ENCODE data around the gene GRID1.

The GRID1 gene

GRCh38 chr10:85788570-85788969 is 578.0 kb downstream of the GRID1 start:
- H3K27ac Mint-ChIP-seq: peak overlapping the region in 2 of 3 experiments; percentile 45 to 68
- TF ChIP-seq CTCF (IDR thresholded peaks at IDR 0.05; ENCODE audit: unreplicated experiment in 3 of 3): no peak
- H3K4me1 Mint-ChIP-seq: peaks cover 66% of the 10 kb centered on the region
- H3K9me3 Mint-ChIP-seq: no peaks in the 10 kb centered on the region
- no peaks in the 10 kb centered on the region for H3K36me3 Mint-ChIP-seq (ENCODE audit: low read depth)
- H3K27me3 Mint-ChIP-seq (ENCODE audit: low read depth): peaks cover 7% of the 10 kb centered on the region
- H3K4me3 Mint-ChIP-seq: no peak overlapping the region

- Mint-ChIP-seq H3K27ac (peak overlapping the region in 2 of 3 experiments; percentile 45 to 68), H3K9me3 (no peaks in the 10 kb centered on the region), H3K4me3 (no peak overlapping the region), H3K27me3 (ENCODE audit: low read depth) (peaks cover 7% of the 10 kb centered on the region), H3K4me1 (peaks cover 64% of the 10 kb centered on the region), H3K36me3 (ENCODE audit: low read depth) (no peaks in the 10 kb centered on the region)
- no peak for TF ChIP-seq CTCF (IDR thresholded peaks at IDR 0.05; ENCODE audit: unreplicated experiment in 3 of 3)
Observed at GRCh38 chr10:85787881-85788280, 578.7 kb downstream of the GRID1 start.

- no peaks in the 10 kb centered on the region for H3K36me3 Mint-ChIP-seq (ENCODE audit: low read depth)
- peaks cover 4% of the 10 kb centered on the region for H3K27me3 Mint-ChIP-seq (ENCODE audit: low read depth)
Observed at GRCh38 chr10:85787393-85787792, 579.2 kb downstream of the GRID1 start.

GRCh38 chr10:85786401-85786899 is 580.1 kb downstream of the GRID1 start:
- peaks cover 4% of the 10 kb centered on the region for H3K27me3 Mint-ChIP-seq (ENCODE audit: low read depth)
- H3K4me3 Mint-ChIP-seq: no peak overlapping the region
- TF ChIP-seq CTCF (IDR thresholded peaks at IDR 0.05; ENCODE audit: unreplicated experiment in 3 of 3): peak in 1 of 3 experiments; percentile 15
- no peak overlapping the region for H3K27ac Mint-ChIP-seq
- no peaks in the 10 kb centered on the region for H3K9me3 Mint-ChIP-seq
- H3K4me1 Mint-ChIP-seq: peaks cover 65% of the 10 kb centered on the region
- H3K36me3 Mint-ChIP-seq (ENCODE audit: low read depth): no peaks in the 10 kb centered on the region

More at GRCh38 chr10:85787393-85787792, 579.2 kb downstream of the GRID1 start:
- H3K9me3 Mint-ChIP-seq: no peaks in the 10 kb centered on the region
- H3K4me1 Mint-ChIP-seq: peaks cover 66% of the 10 kb centered on the region
- no peak overlapping the region for H3K4me3 Mint-ChIP-seq
- H3K27ac Mint-ChIP-seq: peak overlapping the region in 1 of 3 experiments; percentile 68
- TF ChIP-seq CTCF (IDR thresholded peaks at IDR 0.05; ENCODE audit: unreplicated experiment in 3 of 3): no peak

- Mint-ChIP-seq H3K27me3 (ENCODE audit: low read depth) (peaks cover 4% of the 10 kb centered on the region), H3K4me3 (no peak overlapping the region), H3K9me3 (no peaks in the 10 kb centered on the region), H3K4me1 (peaks cover 54% of the 10 kb centered on the region), H3K27ac (no peak overlapping the region), H3K36me3 (ENCODE audit: low read depth) (no peaks in the 10 kb centered on the region)
- TF ChIP-seq CTCF (IDR thresholded peaks at IDR 0.05; ENCODE audit: unreplicated experiment in 3 of 3): no peak
Observed at GRCh38 chr10:85784792-85785191, 581.8 kb downstream of the GRID1 start.

GRCh38 chr10:85781404-85781803 is 585.2 kb downstream of the GRID1 start:
- TF ChIP-seq CTCF (IDR thresholded peaks at IDR 0.05; ENCODE audit: unreplicated experiment in 3 of 3): no peak
- Mint-ChIP-seq H3K9me3 (no peaks in the 10 kb centered on the region), H3K36me3 (ENCODE audit: low read depth) (no peaks in the 10 kb centered on the region), H3K4me1 (peaks cover 50% of the 10 kb centered on the region), H3K4me3 (no peak overlapping the region), H3K27ac (no peak overlapping the region), H3K27me3 (ENCODE audit: low read depth) (peaks cover 10% of the 10 kb centered on the region)

Data from nephron (organoid).